Left lobe of liver (tissue), 2 donors: Measurements from ENCODE around the gene AIFM3. TPM values are rescaled to one million over a fixed set of nuclear protein-coding genes. Genes with fewer than 3 reads are reported as not detected.
"Not testable (repeated sequence)": the region's sequence is repeated elsewhere in the genome, so short reads cannot be mapped to it uniquely, and the experiment has no call there.

ENCODE experiments used
- ATAC-seq: fragments of 200-7000 bp; cut with Tn5 transposase; one replicate; pipeline ENCODE4 v1.9.1; 2020; ENCODE audit warnings: mild to moderate bottlenecking, moderate library complexity
- DNase-seq: peaks from one replicate; pipeline ENCODE4 v3.0.0-alpha.2; 2020; ENCODE audit warnings: low spot score
- total RNA-seq: library from RNA; stranded (reverse); gene quantifications from one replicate; pipeline ENCODE4 v1.2.1, GENCODE V29; 2021
- donor health status: DM: no; HTN: no; CAD: no; lungs with moderate emphysema.
- donor health status: DM: no; HTN: yes; CAD: no.

The AIFM3 gene
- total RNA-seq, 1 donor from 2014 or later: 1.3 TPM

DNA sequence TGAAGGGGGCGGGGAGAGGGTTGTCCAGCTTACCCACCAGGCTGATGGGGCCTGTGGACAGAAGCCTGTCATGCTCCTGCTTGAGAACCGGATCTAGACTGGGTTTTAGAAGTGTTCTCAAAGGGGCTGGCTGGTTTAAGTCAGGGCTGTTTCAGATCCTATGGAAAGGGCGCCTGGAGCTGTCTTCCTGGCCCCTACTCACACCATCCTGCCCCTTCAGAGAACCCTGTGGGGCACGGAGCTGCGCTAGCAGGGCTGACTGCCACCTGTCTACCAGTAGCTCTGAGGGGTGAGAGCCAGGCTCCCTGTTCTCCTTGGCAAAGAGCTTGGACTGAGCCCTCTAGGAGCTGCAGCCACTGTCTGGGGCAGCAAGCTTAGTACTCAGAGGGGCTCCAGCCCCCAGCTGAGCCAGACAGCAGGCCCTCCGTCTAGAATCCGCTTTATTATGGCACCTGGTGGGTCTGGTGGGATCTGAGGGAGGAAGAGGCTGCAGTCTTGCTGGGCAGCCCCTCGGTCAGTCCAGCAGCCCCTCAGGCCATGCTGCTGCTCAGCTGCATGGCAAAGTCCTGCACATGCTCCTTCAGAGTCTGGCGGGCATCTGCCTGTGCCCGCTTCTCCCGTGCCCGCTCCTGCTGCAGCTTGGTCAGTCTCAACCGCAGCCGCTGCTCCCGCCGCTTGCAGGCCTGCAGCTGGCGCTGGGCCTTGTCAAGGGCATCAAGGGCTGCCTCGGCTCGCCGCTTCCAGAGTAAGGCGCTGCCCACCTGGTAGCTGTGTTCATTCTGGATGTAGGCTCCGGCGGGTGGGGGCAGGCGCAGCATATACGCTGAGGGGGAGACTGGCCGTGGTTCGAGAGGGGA lies 32.5 kb downstream of the AIFM3 start:
- ATAC-seq (no peak), DNase-seq (no peak)

- ATAC-seq (no peak), DNase-seq (no peak)
Observed at GRCh38 chr22:21000207-21000986, 33.3 kb downstream of the AIFM3 start.

DNA sequence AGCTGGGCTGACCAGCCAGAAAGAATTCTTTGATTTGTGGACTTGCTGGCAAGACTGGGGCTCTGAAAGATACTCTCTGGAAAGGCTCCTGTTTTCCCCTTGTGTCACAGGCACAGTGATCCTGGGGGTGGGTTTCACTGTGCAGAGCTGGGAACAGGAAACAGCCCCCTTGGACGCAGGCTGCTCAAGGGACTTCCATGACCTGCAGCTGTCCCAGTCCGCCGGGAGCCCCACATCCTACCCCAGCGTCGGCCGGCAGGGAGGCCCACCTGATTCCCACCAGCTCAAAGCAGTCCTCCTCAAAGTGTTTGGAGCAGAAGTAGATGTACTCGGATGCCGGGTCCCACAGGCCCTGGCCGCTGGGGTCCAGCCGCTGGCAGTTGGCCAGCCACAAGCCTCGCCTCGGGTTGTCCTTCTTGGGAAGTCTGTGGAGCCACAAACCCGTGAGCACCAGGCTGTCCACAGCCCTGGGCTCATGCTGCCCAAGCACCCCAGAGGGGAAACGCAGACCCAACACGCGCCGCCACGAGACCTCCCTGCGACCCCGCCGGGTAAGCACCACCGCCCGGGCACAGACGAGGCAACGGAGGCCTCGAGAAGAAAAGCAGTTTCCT lies 34.0 kb downstream of the AIFM3 start:
- ATAC-seq (no peak), DNase-seq (no peak)

- peak; percentile 97 for DNase-seq
- peak; percentile 91 for ATAC-seq
Observed at GRCh38 chr22:21001601-21002325, 34.7 kb downstream of the AIFM3 start, which contains the start of gene THAP7. Gene THAP7, minus strand, starts transcription at chr22:21002118. Its CDS starts 207 bp downstream, at chr22:21001911.

DNA sequence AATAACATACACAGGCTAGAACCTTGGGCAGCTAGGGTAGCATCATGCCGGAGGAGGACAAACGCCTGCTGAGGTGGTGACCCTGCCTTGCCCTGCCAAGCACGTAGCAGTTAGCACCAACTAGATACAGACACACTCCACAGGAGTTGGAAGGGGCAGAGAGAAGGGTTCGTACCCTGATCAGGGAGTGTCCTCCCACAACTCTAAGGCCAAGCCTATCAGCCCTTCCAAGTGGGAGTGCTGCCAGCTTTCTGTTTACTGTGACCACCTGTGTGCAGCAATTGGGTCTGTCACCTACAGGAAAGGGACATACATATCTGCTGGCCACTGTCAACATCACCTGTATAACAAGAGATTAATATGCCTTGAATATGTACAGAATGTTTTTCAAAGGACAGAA lies 36.7 kb downstream of the AIFM3 start:
- DNase-seq: no peak
- ATAC-seq: no peak

GRCh38 chr22:21009208-21009607 lies 42.2 kb downstream of the AIFM3 start:
- not testable (repeated sequence) for DNase-seq

GRCh38 chr22:21009638-21010425 lies 42.8 kb downstream of the AIFM3 start:
- ATAC-seq (peak; percentile 74), DNase-seq (no peak)

More at GRCh38 chr22:21009208-21009607, 42.2 kb downstream of the AIFM3 start:
- ATAC-seq: not testable (repeated sequence)

DNA sequence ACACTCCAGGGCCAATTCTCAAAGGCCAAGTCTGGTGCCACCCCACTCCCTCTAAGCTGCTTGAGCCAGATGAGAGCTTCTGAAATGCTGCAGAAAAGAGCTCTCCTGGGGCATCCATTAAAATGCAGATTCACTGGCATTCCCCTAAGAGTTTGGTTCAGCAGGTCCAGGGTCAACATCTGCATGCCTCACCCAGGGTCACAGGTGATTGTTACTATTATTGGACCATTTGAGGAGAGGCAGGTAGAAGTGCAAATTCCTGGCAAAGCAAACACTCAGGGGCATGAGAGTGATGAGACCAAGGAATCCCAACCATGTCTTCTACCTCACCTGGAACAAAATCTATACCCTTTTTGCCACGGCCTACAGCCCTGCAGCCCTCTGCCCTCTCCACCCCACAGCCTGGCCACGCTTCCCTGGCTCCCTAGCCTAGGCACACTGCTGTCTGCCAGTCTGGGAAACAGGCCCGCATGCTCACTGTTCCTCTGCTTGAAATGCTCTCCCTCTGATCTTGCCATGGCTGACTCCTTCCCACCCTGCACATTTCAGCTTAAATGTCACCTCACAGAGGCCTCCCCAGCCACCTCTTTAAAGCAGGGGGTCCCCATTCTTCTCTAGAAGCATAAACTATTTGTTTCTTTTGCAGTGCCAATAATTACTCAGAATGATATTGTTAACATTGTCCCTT lies 43.5 kb downstream of the AIFM3 start:
- ATAC-seq: no peak

GRCh38 chr22:21012446-21013407 lies 45.7 kb downstream of the AIFM3 start:
- ATAC-seq (no peak), DNase-seq (no peak)

More for the DNA sequence above, 43.5 kb downstream of the AIFM3 start:
- DNase-seq: no peak

DNA sequence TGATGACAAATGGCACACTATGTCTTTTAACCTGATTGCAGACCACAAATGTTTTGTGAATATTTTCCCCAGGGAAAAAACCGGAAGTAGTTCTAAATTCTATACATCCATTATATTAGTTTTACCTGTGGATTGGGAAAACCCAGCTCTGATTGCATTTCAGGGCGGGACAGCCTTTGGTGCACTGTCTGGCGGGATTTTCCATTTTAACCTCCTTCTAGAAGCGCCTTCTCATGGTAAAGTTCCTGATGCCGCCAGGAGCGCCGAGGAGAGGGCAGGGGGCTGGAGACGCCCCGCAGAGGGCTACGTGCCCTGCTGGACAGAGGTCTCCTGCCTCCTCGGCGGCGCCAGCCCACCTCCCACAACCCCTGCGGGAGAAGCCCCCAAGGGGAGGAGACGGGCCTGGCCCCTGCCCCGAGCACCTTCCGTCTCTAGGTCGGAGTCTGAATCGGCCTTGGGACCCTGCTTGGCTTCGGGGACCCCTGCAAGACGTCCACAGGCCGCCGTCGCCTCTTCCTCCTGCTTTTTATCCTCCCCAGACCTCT lies 46.7 kb downstream of the AIFM3 start:
- DNase-seq (no peak), ATAC-seq (no peak)

DNA sequence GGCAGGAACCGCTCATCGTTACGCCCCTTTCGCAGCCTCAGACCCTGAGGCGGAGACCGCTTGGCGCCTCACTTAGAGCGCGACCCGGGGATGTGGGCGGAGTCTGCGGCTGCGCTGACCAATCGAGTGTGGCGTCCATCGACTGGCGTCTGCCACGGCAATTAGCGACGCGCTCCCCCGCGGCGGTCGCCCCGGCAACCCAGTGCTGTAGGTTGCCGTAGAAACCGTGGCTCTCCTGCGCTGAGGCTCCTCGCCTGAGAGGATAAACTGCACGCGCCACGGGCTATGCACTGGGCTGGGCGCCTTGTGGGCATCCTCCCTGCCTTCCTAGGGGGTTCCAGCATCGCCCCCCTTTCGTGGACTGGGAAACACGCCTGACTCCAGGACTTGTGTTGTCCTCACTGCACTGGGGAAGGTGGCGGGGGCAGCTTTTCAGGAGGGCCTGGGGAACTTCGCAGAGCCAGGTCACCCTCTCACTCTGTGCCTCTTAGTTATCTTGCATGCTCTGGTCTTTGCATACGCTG lies 47.2 kb downstream of the AIFM3 start:
- DNase-seq (peak; percentile 72), ATAC-seq (peak; percentile 79)

DNA sequence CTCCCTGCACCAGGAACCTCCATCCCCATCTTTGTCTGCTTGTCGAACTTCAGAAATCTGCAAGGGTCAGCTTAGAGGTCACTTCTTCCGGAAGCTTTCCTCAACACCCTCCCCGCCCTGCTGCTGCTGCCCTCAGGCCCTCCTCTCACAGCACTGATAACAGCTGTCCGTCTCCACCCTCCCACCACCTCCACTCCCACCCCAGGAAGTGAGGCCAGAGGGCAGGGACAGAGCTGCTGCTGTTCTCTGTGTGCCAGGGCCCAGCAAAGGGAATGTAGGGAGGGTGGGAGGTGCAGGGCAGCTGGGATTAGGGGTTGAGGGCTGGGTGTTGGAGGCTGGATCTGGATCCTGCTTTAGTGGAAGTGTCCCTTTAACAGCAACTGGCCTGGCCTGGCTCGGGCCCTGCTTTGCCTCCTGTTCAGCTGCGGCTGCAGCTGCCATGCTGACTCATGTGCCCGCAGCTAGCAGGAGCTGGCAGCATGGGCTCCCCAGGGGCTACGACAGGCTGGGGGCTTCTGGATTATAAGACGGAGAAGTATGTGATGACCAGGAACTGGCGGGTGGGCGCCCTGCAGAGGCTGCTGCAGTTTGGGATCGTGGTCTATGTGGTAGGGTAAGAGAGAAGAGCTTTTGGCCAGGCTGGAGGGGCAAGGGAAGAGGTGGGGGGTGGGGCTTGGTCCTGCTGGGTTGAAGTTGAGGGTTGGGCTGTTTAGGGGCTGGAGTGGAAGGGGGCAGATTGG lies 47.8 kb downstream of the AIFM3 start, which contains the start of gene P2RX6:
Gene P2RX6 (plus strand): TSS at position 440 of the 740 bp plus-strand sequence. CDS start 10 bp downstream, at position 450.
- DNase-seq (no peak), ATAC-seq (peak; percentile 50)

DNA sequence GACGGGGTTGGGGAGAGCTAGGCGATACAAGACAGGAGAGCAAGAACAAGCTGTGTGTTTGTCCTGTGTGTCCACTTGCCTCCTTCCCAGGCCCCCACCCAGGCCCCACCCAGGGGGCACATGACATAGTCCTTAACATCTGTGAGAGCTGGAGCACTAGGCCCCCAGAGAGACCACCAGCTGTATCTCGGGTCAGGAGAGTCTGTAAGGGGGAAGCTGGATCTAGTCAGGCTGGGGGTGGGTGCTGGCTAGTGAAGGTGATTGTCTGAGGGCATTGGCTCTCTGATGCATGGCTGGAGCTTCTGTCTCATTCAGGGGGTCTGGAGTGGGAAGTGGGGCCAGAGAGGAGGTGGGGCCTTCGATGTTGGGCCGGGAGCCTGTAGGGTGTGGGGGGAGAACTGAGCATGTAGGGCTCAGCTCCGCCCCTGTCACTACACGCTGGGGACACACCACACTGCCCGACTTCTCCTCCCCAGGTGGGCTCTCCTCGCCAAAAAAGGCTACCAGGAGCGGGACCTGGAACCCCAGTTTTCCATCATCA lies 48.5 kb downstream of the AIFM3 start:
- ATAC-seq: no peak

DNA sequence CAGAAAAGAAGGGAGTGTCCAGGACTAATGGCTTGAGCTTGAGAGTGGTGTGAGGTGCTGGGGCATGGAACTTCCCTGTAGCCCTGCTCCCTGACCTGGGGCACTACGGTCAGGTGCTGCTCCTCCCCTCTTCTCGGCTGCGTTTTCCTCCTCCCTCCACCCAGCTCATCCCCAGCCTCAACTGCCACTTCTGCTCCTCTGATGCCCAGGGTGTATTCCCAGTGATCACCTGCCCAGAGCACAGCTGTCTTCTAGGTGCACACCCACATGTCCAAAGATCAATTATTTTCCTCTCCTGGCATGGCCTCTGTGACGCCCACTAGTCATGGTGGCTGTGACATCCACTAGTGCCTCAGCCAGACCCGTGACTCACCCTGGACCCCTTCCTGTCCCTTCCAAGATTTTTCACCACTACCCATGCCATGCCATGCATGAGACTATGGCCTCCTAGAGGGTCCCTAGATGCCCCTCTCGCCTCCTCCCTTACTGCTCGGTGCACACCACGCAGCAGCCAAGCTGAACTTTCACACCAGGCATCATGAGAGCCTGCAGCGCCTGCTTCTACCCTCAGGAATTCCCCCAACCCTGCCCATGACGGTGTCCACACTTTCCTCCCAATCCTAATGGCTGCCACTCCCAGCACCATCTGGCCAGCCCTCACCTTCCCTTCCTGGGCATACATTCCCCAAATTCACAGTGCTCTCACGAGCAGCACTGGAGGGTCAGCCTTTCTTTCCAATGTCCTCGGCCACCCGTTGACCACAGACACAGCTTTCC lies 49.8 kb downstream of the AIFM3 start:
- DNase-seq (no peak), ATAC-seq (no peak)

More for the DNA sequence above, 48.5 kb downstream of the AIFM3 start:
- no peak for DNase-seq

DNA sequence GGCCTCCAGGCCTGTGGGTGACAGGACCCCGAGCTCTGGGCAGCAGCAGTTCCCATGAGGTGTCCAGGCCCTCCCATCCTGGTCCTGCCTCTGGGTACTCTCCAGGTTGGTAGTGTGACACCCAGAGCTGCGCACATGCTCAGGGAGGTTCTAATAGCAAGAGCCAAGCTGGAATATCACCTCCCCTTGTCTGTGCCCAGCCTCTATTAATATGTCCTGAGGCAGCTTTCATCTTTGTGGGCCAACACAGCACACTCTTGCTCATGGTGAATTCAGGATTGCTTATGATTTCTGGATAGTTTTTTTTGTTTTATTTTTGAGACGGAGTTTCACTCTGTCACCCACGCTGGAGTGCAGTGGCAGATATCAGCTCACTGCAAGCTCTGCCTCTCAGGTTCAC lies 51.3 kb downstream of the AIFM3 start:
- DNase-seq: no peak
- no peak for ATAC-seq
